Sigmoid colon (tissue), 7 donors: Measurements from ENCODE around the gene PRKN. TPM values are rescaled to one million over a fixed set of nuclear protein-coding genes. Genes with fewer than 3 reads are reported as not detected.

Source experiments
- DNase-seq: peaks from one replicate; pipeline ENCODE4 v3.0.0-alpha.2; 2019
- H3K27ac ChIP-seq, 4 donors: fragments of 200-600 bp; sonication (generic); one replicate each; pipeline ENCODE4 v1.5.1; 2016 to 2019; ENCODE audit warnings: mild to moderate bottlenecking in 1 of 4
- H3K27me3 ChIP-seq, 3 donors: fragments of 200-600 bp; sonication (generic); one replicate each; pipeline ENCODE4 v1.5.1; 2019; ENCODE audit warnings: mild to moderate bottlenecking in 1 of 3
- H3K36me3 ChIP-seq, 4 donors: fragments of 200-600 bp; sonication (generic); one replicate each; pipeline ENCODE4 v1.5.1; 2016 to 2019
- H3K4me1 ChIP-seq, 4 donors: fragments of 200-600 bp; sonication (generic); one replicate each; pipeline ENCODE4 v1.5.1; 2017 to 2019
- H3K4me3 ChIP-seq, 4 donors: fragments of 200-600 bp; sonication (generic); one replicate each; pipeline ENCODE4 v1.5.1; 2017 to 2019; ENCODE audit warnings: mild to moderate bottlenecking in 2 of 4, moderate library complexity in 1 of 4
- H3K9me3 ChIP-seq, 4 donors: fragments of 200-600 bp in 3 of 4; sonication (generic) in 3 of 4; one replicate each; pipeline versions ENCODE4 v1.5.1 to v1.6.1; 2013 to 2019
- EP300 ChIP-seq, 4 donors: sonication (generic); formaldehyde crosslinking; IDR thresholded peaks; one replicate each; pipeline ENCODE4 v1.6.1; 2017; ENCODE audit warnings: antibody characterized with exemption in 4 of 4
- POLR2A ChIP-seq, 2 donors: fragments of 450-650 bp; IDR thresholded peaks; one replicate each; pipeline ENCODE4 v1.6.1; 2016; ENCODE audit warnings: antibody characterized with exemption in 2 of 2, mild to moderate bottlenecking in 2 of 2, moderate library complexity in 2 of 2
- POLR2AphosphoS5 ChIP-seq, 4 donors: sonication (generic); formaldehyde crosslinking; IDR thresholded peaks; one replicate each; pipeline ENCODE4 v1.6.1; 2017; ENCODE audit warnings: antibody characterized with exemption in 4 of 4
- WGBS, 2 donors: extraction: QIAGEN DNeasy Blood & Tissue Kit; methylation state at CpG; one replicate each; pipeline ENCODE4 v1.1.7; 2013; 5-methylcytosine and 5-hydroxymethylcytosine counted together
- intact Hi-C: fragments of 100-400 bp; cut with DNase I; formaldehyde crosslinking; loops from one replicate; pipeline ENCODE4 v1.15.1; 2023
- polyA plus RNA-seq, 3 donors: library from polyadenylated mRNA; stranded (reverse); fragments of 200-250 nt; gene quantifications; one replicate each; pipeline ENCODE4 v1.2.3, GENCODE V29; 2013
- total RNA-seq, 4 donors: library from RNA; depleted of rRNA; stranded (reverse); fragments of >200 nt; gene quantifications; one replicate each; pipeline ENCODE4 v1.1.0, GENCODE V29; 2016
- TF ChIP-seq, protein P1 (sequence below), 4 experiments: fragments of 450-650 bp in 3 of 4; fragments of 200-600 bp in 1 of 4; IDR thresholded peaks; one replicate each; pipeline ENCODE4 v1.5.1; 2016 to 2019; ENCODE audit warnings: antibody characterized with exemption in 4 of 4, mild to moderate bottlenecking in 3 of 4, moderate library complexity in 2 of 4
- donor health status: healthy with polysubstance abuse.
- donor health status: Bipolar disorder and iron deficiency.
- donor health status: healthy.

PRKN gene
- total and polyA plus RNA-seq, 7 donors: 0.38 to 173 (median 9.7) TPM

DNA sequence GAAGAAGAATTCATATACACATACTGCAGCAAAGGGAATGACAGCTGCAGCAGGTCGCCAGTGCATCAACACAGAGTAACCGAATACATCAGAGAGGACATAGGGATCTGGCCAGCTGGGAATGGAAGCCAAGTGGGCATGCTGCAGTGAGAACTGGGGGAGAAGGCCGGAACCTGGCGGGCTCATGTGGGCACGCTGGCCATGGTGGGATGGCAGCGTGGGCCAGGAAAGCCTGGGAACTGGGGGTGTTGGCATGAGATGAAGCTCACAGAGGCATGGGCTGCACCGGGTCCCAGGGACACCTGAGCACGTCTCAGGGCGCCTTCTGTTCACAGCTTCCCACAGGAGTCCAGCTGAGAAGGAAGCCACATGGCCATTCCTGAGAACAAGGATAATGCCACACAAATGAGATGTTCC lies 1314.2 kb downstream of the PRKN start:
- 89 to 91% methylated on average over 9 of the region's 9 CpGs for WGBS, 2 donors
- H3K27ac ChIP-seq: no peak overlapping the region
- peaks cover 0 to 8% (median under 1%) of the 10 kb centered on the region in 4 donors for H3K4me1 ChIP-seq
- H3K9me3 ChIP-seq: peaks cover 0 to 3% (median 0%) of the 10 kb centered on the region in 4 donors
- intact Hi-C loops: no loop called here
- DNase-seq: no peak
- H3K4me3 ChIP-seq: no peak overlapping the region
- H3K36me3 ChIP-seq: no peaks in the 10 kb centered on the region
- no peaks in the 10 kb centered on the region for H3K27me3 ChIP-seq
- TF ChIP-seq POLR2AphosphoS5 (IDR thresholded peaks at IDR 0.05): no peak
- TF ChIP-seq POLR2A (IDR thresholded peaks at IDR 0.05): no peak
- TF ChIP-seq, protein P1, sequence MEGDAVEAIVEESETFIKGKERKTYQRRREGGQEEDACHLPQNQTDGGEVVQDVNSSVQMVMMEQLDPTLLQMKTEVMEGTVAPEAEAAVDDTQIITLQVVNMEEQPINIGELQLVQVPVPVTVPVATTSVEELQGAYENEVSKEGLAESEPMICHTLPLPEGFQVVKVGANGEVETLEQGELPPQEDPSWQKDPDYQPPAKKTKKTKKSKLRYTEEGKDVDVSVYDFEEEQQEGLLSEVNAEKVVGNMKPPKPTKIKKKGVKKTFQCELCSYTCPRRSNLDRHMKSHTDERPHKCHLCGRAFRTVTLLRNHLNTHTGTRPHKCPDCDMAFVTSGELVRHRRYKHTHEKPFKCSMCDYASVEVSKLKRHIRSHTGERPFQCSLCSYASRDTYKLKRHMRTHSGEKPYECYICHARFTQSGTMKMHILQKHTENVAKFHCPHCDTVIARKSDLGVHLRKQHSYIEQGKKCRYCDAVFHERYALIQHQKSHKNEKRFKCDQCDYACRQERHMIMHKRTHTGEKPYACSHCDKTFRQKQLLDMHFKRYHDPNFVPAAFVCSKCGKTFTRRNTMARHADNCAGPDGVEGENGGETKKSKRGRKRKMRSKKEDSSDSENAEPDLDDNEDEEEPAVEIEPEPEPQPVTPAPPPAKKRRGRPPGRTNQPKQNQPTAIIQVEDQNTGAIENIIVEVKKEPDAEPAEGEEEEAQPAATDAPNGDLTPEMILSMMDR (IDR thresholded peaks at IDR 0.05): no peak
- TF ChIP-seq EP300 (IDR thresholded peaks at IDR 0.05): no peak

DNA sequence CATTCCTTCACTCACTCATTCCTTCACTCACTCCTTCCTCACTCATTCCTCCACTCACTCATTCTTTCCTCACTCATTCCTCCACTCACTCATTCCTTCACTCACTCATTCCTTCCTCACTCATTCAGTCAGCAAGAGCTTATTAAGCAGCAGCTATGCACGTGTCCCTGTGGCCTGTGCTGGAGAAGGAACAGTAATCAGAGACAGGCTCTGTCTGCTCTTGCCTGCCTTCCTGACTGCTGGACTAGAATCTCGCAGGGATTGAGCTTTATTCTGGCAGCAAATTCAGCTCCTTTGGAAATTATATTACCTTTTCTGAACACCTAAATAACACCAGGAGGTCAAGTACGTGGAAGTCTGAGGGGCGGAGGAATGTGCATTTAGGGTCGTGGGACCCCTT lies 1314.8 kb downstream of the PRKN start:
- Histone ChIP-seq H3K27me3 (no peaks in the 10 kb centered on the region), H3K27ac (no peak overlapping the region), H3K4me3 (no peak overlapping the region), H3K4me1 (peaks cover 0 to 3% (median 0%) of the 10 kb centered on the region in 4 donors), H3K9me3 (peaks cover 0 to 3% (median 0%) of the 10 kb centered on the region in 4 donors), H3K36me3 (no peaks in the 10 kb centered on the region)
- TF ChIP-seq, protein P1 (IDR thresholded peaks at IDR 0.05): no peak
- TF ChIP-seq EP300 (IDR thresholded peaks at IDR 0.05) (no peak), POLR2A (IDR thresholded peaks at IDR 0.05) (no peak), POLR2AphosphoS5 (IDR thresholded peaks at IDR 0.05) (no peak)
- intact Hi-C loops: no loop called here
- WGBS, 2 donors: 89 to 91% methylated on average over 5 of the region's 5 CpGs
- DNase-seq: no peak

DNA sequence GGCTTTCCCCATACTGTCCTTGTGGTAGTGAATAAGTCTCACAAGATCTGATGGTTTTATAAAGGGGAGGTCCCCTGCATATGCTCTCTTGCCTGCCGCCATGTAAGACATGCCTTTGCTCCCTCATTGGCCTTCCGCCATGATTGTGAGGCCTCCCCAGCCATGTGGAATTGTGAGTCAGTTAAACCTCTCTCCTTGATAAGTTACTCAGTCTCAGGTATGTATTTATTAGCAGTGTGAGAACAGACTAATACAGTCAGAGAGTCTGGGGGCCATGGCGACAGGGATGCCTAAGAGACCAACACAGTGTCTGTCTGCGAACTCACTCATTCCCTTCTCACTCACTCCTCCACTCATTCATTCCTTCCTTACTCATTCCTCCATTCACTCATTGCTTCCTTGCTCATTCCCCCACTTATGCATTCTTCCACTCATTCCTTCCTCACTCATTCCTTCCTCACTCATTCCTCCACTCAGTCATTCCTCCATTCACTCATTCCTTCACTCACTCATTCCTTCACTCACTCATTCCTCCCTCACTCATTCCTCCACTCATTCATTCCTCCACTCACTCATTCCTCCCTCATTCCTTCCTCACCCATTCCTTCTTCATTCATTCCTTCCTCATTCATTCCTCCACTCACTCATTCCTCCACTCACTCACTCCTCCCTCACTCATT lies 1316.2 kb downstream of the PRKN start:
- Histone ChIP-seq H3K4me3 (no peak overlapping the region), H3K36me3 (no peaks in the 10 kb centered on the region), H3K27me3 (no peaks in the 10 kb centered on the region), H3K27ac (no peak overlapping the region), H3K4me1 (no peaks in the 10 kb centered on the region), H3K9me3 (peaks cover 0 to 3% (median 0%) of the 10 kb centered on the region in 4 donors)
- DNase-seq: no peak
- WGBS, 2 donors: 92 to 98% methylated on average over 4 of the region's 4 CpGs
- TF ChIP-seq, protein P1 (IDR thresholded peaks at IDR 0.05): no peak
- no peak for TF ChIP-seq POLR2AphosphoS5 (IDR thresholded peaks at IDR 0.05)
- TF ChIP-seq EP300 (IDR thresholded peaks at IDR 0.05): no peak
- TF ChIP-seq POLR2A (IDR thresholded peaks at IDR 0.05): no peak
- intact Hi-C loops: no loop called here

DNA sequence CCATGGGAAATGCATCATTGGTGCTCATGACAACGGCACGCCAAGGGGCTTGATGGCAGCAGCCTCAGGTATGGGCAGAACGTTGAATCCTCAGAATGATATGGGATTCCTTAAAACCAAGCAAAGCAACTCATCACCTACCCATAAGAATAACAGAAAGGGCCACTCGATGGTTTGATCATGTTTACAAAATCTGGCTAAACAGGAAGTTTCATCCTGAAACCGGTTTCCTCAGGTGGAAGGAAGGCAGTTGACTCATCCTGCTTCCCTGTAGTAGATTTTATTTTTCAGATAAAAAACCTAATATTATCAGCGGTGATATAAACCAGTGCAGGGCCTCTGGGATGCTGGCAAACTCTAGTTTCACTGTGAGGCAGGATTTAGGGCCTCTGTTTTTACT lies 1316.8 kb downstream of the PRKN start:
- Histone ChIP-seq H3K9me3 (peaks cover 0 to 3% (median 0%) of the 10 kb centered on the region in 4 donors), H3K4me3 (no peak overlapping the region), H3K4me1 (no peaks in the 10 kb centered on the region), H3K27me3 (no peaks in the 10 kb centered on the region), H3K27ac (no peak overlapping the region), H3K36me3 (no peaks in the 10 kb centered on the region)
- no peak for DNase-seq
- TF ChIP-seq EP300 (IDR thresholded peaks at IDR 0.05): no peak
- WGBS, 2 donors: 86 to 91% methylated on average over 6 of the region's 6 CpGs
- intact Hi-C loops: no loop called here

DNA sequence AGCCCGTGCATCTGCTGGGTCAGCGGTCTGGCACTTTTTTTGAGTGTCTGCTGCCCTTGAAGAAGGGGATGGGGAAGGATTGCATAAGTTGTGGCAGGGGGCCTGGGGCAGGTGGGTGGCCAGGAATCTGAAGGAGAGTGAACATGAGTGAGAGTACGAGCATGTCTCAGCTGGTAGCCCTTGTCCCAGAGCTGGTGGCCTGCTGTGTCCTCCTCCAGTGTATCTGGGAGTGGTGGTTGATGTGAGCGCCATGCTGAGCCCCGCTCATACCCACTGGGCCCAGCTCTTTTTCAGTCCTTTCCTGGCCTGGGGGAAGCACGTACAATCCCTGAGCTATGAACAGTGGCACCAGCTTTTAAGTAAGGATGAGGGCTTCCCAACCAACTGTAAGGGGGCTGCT lies 1317.5 kb downstream of the PRKN start:
- no peaks in the 10 kb centered on the region for H3K4me1 ChIP-seq
- H3K9me3 ChIP-seq: peaks cover 0 to 3% (median 0%) of the 10 kb centered on the region in 4 donors
- no peaks in the 10 kb centered on the region for H3K27me3 ChIP-seq
- no peak overlapping the region for H3K4me3 ChIP-seq
- DNase-seq: no peak
- WGBS, 2 donors: 91 to 92% methylated on average over 6 of the region's 6 CpGs
- intact Hi-C loops: no loop called here
- TF ChIP-seq POLR2A (IDR thresholded peaks at IDR 0.05) (no peak), EP300 (IDR thresholded peaks at IDR 0.05) (no peak), POLR2AphosphoS5 (IDR thresholded peaks at IDR 0.05) (no peak)
- TF ChIP-seq, protein P1 (IDR thresholded peaks at IDR 0.05): no peak
- H3K36me3 ChIP-seq: no peaks in the 10 kb centered on the region
- no peak overlapping the region for H3K27ac ChIP-seq
